ENCODE measurements around the gene TGFBR3. TPM values are rescaled to one million over a fixed set of nuclear protein-coding genes. Genes with fewer than 3 reads are reported as not detected.

The TGFBR3 gene
- total and polyA plus RNA-seq, 9 of the 15 experiments (the other 6 are each of a cell fraction or from before 2014, with no cell fraction given), result 3.6 to 32.4 (median 15.6) TPM

DNA sequence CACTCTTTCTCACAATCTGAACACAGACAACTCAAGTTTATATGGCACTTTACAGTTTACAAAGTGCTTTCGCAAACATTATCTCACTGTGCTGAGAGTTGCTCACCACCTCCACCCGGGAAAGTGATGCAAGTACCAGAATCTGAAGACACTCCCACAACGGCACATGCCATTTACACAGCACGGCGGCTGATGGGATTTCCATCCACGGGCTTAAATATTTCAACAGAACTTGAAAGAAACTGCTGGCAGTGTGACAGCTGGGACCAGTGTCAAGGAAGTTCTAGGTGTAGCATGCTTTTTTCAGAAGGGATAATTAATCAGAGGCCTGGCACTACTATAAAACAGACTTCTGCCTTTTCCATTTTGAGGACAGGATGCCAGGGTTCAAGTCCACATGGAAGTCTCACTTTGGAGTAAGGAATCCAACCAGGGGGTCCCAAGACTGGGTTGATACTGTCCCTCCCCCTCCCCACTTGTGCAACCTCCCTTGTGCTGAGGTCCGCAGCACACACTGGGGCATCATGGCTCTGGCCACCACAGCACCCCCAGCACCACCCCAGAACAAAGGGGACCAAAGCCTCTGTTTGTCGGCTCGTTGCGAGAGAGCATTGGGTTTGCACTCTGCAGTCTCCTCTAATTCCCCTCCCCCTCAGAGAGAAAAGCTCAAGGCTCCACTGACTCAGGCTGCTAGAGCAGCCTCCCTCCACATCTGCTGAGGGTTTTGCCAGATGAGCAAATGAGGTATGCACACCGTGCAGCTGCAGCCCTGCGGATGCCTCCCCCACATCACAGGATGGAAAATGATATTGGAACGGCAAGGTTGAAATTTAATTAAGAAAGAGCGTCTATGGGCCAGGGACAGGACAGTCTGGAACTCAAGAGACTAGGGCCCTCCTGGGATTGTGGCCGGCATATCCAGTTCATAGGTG is 154.9 kb downstream of the TGFBR3 start (continued):
- TF ChIP-seq, protein P1, sequence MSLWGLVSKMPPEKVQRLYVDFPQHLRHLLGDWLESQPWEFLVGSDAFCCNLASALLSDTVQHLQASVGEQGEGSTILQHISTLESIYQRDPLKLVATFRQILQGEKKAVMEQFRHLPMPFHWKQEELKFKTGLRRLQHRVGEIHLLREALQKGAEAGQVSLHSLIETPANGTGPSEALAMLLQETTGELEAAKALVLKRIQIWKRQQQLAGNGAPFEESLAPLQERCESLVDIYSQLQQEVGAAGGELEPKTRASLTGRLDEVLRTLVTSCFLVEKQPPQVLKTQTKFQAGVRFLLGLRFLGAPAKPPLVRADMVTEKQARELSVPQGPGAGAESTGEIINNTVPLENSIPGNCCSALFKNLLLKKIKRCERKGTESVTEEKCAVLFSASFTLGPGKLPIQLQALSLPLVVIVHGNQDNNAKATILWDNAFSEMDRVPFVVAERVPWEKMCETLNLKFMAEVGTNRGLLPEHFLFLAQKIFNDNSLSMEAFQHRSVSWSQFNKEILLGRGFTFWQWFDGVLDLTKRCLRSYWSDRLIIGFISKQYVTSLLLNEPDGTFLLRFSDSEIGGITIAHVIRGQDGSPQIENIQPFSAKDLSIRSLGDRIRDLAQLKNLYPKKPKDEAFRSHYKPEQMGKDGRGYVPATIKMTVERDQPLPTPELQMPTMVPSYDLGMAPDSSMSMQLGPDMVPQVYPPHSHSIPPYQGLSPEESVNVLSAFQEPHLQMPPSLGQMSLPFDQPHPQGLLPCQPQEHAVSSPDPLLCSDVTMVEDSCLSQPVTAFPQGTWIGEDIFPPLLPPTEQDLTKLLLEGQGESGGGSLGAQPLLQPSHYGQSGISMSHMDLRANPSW (CRISPR knock-in tag; IDR thresholded peaks at IDR 0.05), result no peak
- TF ChIP-seq HDGF (IDR thresholded peaks at IDR 0.05) (peak; percentile 85; the same call in 1 of the 2 replicates), MEIS2 (IDR thresholded peaks at IDR 0.05; ENCODE audit: partially characterized antibody) (peak; percentile 44), KHSRP (IDR thresholded peaks at IDR 0.05) (no peak), SMAD4 (CRISPR knock-in tag; conservative IDR thresholded peaks at IDR 0.05) (peak; percentile 39), DMBX1 (CRISPR knock-in tag; IDR thresholded peaks at IDR 0.05; ENCODE audit: borderline replicate concordance) (peak; percentile 24; the same call in 1 of the 2 replicates), FOXJ2 (tag; IDR thresholded peaks at IDR 0.05) (peak; percentile 46; the same call in 1 of the 2 replicates), POLR2AphosphoS5 (IDR thresholded peaks at IDR 0.05; ENCODE audit: control insufficient read depth, insufficient read depth, low read depth, low read length) (peak; percentile 74; the same call in 1 of the 2 replicates), HDAC1 (IDR thresholded peaks at IDR 0.05) (peak in 1 of 2 experiments; percentile 70; a peak in 1 of 4 replicates), KLF16 (IDR thresholded peaks at IDR 0.05) (peak; percentile 73), ZNF146 (CRISPR knock-in tag; IDR thresholded peaks at IDR 0.05; ENCODE audit: unreplicated experiment) (no peak), STAT5A (IDR thresholded peaks at IDR 0.05; ENCODE audit: borderline replicate concordance, low read length) (peak; percentile 45; the same call in 1 of the 2 replicates)
- TF ChIP-seq, protein P2, sequence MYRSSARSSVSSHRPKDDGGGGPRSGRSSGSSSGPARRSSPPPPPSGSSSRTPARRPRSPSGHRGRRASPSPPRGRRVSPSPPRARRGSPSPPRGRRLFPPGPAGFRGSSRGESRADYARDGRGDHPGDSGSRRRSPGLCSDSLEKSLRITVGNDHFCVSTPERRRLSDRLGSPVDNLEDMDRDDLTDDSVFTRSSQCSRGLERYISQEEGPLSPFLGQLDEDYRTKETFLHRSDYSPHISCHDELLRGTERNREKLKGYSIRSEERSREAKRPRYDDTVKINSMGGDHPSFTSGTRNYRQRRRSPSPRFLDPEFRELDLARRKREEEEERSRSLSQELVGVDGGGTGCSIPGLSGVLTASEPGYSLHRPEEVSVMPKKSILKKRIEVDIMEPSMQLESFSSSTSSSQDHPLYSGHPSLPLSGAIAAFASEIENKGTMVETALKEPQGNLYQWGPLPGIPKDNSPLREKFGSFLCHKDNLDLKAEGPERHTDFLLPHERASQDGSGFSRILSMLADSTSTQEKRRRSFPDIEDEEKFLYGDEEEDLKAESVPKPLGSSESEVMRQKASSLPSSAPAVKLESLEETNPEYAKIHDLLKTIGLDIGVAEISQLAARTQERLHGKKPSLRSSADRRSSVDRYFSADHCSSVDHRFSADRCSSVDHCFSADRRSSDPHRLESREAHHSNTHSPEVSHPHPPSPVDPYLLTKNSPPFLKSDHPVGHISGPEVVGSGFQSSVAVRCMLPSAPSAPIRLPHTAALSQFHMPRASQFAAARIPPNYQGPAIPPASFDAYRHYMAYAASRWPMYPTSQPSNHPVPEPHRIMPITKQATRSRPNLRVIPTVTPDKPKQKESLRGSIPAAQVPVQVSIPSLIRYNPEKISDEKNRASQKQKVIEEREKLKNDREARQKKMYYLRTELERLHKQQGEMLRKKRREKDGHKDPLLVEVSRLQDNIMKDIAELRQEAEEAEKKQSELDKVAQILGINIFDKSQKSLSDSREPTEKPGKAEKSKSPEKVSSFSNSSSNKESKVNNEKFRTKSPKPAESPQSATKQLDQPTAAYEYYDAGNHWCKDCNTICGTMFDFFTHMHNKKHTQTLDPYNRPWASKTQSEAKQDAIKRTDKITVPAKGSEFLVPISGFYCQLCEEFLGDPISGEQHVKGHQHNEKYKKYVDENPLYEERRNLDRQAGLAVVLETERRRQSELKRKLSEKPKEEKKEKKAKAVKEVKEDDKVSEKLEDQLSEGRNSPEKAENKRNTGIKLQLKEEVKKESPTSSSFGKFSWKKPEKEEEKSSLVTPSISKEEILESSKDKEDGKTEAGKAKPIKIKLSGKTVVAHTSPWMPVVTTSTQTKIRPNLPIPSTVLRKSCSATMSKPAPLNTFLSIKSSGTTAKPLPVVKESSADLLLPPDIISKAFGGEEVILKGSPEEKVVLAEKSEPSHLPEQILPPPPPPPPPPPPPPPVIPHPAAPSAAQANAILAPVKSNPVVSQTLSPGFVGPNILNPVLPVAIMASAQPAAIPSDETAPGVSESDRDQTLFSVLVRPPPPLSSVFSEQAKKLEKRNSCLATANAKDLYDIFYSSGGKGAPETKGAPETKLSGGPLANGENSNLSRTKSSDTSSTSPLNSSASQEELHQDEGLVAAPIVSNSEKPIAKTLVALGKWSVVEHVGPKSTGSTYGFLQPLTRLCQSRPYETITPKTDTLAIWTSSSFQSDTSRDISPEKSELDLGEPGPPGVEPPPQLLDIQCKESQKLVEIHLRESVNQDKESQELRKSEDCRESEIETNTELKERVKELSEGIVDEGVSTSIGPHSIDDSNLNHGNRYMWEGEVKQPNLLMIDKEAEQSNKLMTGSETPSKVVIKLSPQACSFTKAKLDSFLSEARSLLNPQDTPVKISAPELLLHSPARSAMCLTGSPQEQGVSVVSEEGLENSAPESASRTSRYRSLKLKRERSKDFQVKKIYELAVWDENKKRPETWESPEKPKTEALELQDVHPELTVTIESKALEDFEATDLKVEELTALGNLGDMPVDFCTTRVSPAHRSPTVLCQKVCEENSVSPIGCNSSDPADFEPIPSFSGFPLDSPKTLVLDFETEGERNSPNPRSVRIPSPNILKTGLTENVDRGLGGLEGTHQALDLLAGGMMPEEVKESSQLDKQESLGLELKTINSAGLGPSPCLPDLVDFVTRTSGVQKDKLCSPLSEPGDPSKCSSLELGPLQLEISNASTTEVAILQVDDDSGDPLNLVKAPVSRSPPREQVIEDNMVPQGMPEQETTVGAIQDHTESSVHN (IDR thresholded peaks at IDR 0.05; ENCODE audit: borderline replicate concordance in 1 of 2, low read depth in 1 of 2), result peak in 1 of 2 experiments; percentile 75; a peak in 2 of 4 replicates
- TF ChIP-seq, protein P3, sequence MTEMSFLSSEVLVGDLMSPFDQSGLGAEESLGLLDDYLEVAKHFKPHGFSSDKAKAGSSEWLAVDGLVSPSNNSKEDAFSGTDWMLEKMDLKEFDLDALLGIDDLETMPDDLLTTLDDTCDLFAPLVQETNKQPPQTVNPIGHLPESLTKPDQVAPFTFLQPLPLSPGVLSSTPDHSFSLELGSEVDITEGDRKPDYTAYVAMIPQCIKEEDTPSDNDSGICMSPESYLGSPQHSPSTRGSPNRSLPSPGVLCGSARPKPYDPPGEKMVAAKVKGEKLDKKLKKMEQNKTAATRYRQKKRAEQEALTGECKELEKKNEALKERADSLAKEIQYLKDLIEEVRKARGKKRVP (CRISPR knock-in tag; IDR thresholded peaks at IDR 0.05), result 0 out of 2 replicates have a peak, but pooled peaks have one; percentile 21
